Subcutaneous abdominal adipose tissue (tissue), 5 donors: ENCODE data around the gene LRRIQ1.

ENCODE experiments used
- H3K27ac ChIP-seq: one replicate; pipeline ENCODE4 v1.7.0; 2013; ENCODE audit warnings: low read depth, mild to moderate bottlenecking, inconsistent platforms, low read length, moderate library complexity
- H3K27me3 ChIP-seq, 5 donors: one replicate each; pipeline ENCODE4 v1.7.0; 2013; ENCODE audit warnings: low read length in 5 of 5, inconsistent platforms in 1 of 5; ENCODE audit not compliant: control insufficient read depth in 5 of 5, insufficient read depth in 4 of 5
- H3K36me3 ChIP-seq, 5 donors: one replicate each; pipeline ENCODE4 v1.7.0; 2013; ENCODE audit warnings: low read length in 5 of 5; ENCODE audit not compliant: control insufficient read depth in 5 of 5, insufficient read depth in 5 of 5
- H3K4me1 ChIP-seq, 5 donors: one replicate each; pipeline ENCODE4 v1.7.0; 2013; ENCODE audit warnings: low read length in 5 of 5, mild to moderate bottlenecking in 3 of 5, moderate library complexity in 1 of 5; ENCODE audit not compliant: control insufficient read depth in 5 of 5, insufficient read depth in 5 of 5
- H3K4me3 ChIP-seq, 5 donors: one replicate each; pipeline ENCODE4 v1.7.0; 2013; ENCODE audit warnings: low read length in 5 of 5, low read depth in 1 of 5
- H3K9ac ChIP-seq, 5 donors: one replicate each; pipeline ENCODE4 v1.7.0; 2013; ENCODE audit warnings: low read length in 5 of 5, mild to moderate bottlenecking in 4 of 5, moderate library complexity in 3 of 5
- H3K9me3 ChIP-seq, 5 donors: one replicate each; pipeline ENCODE4 v1.7.0; 2013; ENCODE audit warnings: low read length in 5 of 5; ENCODE audit not compliant: control insufficient read depth in 5 of 5
- donor health status: healthy.
- donor health status: healthy.
- donor health status: healthy.
- donor health status: healthy.
- donor health status: healthy.

The LRRIQ1 gene

GRCh38 chr12:85278598-85279448 lies 242.7 kb downstream of the LRRIQ1 start:
- H3K9me3 ChIP-seq, result peaks cover 0 to 13% (median 6%) of the 10 kb centered on the region in 5 donors
- no peaks in the 10 kb centered on the region for H3K36me3 ChIP-seq
- H3K4me3 ChIP-seq, result peak overlapping the region in 4 of 5 donors; percentile 29 to 89 (median 78)
- H3K27me3 ChIP-seq, result peaks cover 17 to 63% (median 58%) of the 10 kb centered on the region in 5 donors
- H3K27ac ChIP-seq, result no peak overlapping the region
- H3K4me1 ChIP-seq, result peaks cover 0 to 26% (median 19%) of the 10 kb centered on the region in 5 donors
- H3K9ac ChIP-seq, result peak overlapping the region in 1 of 5 donors; percentile 56

DNA sequence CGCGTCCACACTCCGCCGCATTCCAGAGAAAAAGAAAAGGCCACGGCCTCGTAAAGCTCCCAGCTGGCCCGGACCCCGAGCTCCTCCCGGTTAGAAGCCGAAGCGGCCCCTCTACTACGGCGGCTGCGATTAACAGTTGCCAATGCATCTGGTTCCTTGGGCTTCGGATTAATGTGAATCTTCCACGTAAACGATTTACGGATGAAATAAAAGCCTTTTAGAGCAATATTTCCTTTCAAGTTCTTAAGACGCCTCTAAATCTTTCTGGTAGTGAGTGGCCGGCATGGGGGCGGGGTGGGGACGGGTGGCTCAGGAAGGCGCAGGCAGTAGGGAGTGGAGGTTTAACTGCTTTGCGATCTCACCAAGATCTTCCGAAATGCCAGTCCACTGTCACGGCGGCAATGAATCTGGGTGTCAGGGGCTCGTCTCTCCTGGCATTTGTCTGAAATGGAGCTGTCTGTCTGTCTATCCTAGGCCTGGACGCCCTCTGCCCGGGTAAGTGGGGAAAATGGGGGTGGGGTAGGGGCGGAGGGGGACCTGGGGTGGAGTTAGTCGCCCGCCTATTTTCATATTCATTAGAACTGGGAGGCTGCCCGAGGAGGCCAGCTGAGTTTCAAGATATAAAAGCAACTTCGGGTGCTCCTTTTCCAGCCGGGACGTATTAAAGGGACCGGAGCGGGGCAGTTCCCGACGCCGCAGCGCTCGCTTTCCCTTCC lies 243.5 kb downstream of the LRRIQ1 start:
- peak overlapping the region in 2 of 5 donors; percentile 14 to 56 for H3K9ac ChIP-seq
- H3K9me3 ChIP-seq, result peaks cover 0 to 13% (median 6%) of the 10 kb centered on the region in 5 donors
- no peaks in the 10 kb centered on the region for H3K36me3 ChIP-seq
- H3K4me1 ChIP-seq, result peaks cover 0 to 26% (median 19%) of the 10 kb centered on the region in 5 donors
- peak overlapping the region; percentile 69 to 89 (median 74) for H3K4me3 ChIP-seq
- peaks cover 14 to 58% (median 53%) of the 10 kb centered on the region in 5 donors for H3K27me3 ChIP-seq
- H3K27ac ChIP-seq, result peak overlapping the region; percentile 82

DNA sequence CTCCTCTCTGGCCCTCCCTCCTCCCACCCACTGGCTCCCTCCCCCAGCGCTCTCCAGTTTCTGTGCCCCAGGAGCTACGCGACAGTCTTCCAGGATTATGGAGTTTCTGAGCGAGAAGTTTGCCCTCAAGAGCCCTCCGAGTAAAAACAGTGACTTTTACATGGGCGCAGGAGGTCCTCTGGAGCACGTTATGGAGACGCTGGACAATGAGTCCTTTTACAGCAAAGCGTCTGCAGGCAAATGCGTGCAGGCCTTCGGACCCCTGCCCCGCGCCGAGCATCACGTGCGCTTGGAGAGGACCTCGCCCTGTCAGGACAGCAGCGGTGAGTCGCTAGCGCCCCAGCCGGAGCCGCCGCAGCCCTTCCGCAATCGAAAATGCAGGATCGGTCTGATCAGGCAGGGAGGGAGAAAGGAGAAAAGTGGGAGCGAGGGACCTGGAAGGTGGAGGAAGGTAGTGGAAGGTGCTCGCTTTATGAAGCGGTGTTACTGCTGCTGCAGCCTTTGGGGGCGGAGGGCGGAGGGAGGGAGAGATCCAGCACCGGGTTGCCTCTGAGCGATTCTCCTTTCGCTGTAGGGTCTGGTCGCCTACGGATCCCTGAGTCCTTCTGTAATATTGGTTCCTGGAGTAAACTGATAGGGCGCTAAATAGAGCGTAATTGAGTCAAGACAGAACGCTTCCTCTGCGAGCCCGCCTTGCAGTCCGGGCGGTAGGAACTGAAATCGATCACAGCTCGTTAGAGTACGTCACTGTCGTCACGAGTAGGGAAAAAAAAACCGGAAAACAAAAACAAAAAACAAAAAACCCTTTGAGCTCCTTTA lies 244.2 kb downstream of the LRRIQ1 start, which contains the start of gene ALX1:
Gene ALX1 (plus strand): TSS at position 56 of the 819 bp plus-strand sequence. CDS start 42 bp downstream, at position 98.
- H3K4me3 ChIP-seq, result peak within 1 kb of the TSS; percentile 73 to 89 (median 75)
- peak within 1 kb of the TSS; percentile 82 for H3K27ac ChIP-seq
- H3K9ac ChIP-seq, result peak within 1 kb of the TSS; percentile 14 to 63 (median 39)
- H3K36me3 ChIP-seq, result no peaks in the 10 kb centered on the region
- peaks cover 0 to 26% (median 19%) of the 10 kb centered on the region in 5 donors for H3K4me1 ChIP-seq
- peaks cover 14 to 56% (median 50%) of the 10 kb centered on the region in 5 donors for H3K27me3 ChIP-seq
- peaks cover 0 to 13% (median 6%) of the 10 kb centered on the region in 5 donors for H3K9me3 ChIP-seq

- H3K9ac ChIP-seq, result peak overlapping the region in 2 of 5 donors; percentile 14 to 34
- H3K4me3 ChIP-seq, result peak overlapping the region; percentile 73 to 89 (median 75)
- H3K27ac ChIP-seq, result peak overlapping the region; percentile 82
- no peaks in the 10 kb centered on the region for H3K36me3 ChIP-seq
- H3K9me3 ChIP-seq, result peaks cover 0 to 13% (median 6%) of the 10 kb centered on the region in 5 donors
- H3K27me3 ChIP-seq, result peaks cover 14 to 54% (median 47%) of the 10 kb centered on the region in 5 donors
- H3K4me1 ChIP-seq, result peaks cover 0 to 26% (median 19%) of the 10 kb centered on the region in 5 donors
Measured at GRCh38 chr12:85280984-85281630, 245.0 kb downstream of the LRRIQ1 start.

DNA sequence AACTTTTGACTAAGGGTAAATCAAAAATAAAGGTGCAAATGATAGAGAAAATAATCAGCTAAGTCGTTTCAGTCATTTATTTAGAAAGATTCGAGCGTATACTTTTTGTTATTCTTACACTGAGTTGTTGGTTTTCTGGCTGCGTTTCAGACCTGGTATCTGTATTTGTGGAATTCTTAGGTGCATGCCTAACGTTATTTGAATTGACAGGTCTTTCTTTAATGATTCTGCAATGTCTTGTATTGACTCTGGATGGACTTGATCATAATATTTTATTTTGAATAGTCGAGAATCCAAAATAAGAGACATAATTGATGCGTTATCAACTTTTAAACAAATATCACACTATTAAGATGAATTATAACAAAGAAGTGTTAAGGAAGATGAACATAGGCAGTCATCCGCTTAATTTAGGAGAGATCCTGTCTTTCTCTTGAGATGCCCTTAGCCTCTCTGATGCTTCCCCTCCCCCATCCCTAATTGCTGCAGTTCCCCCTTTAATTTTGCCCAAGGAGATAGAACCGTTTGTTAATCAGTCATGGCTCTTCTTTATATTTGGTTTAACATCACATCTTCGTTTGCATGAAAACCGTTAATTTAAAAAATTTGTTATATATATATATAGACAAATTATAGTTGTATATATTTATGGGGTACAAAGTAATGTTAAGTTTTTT lies 245.6 kb downstream of the LRRIQ1 start:
- no peak overlapping the region for H3K4me3 ChIP-seq
- H3K27ac ChIP-seq, result peak overlapping the region; percentile 82
- peaks cover 14 to 51% (median 42%) of the 10 kb centered on the region in 5 donors for H3K27me3 ChIP-seq
- H3K9me3 ChIP-seq, result peaks cover 0 to 13% (median 6%) of the 10 kb centered on the region in 5 donors
- no peaks in the 10 kb centered on the region for H3K36me3 ChIP-seq
- peaks cover 0 to 26% (median 19%) of the 10 kb centered on the region in 5 donors for H3K4me1 ChIP-seq
- no peak overlapping the region for H3K9ac ChIP-seq

DNA sequence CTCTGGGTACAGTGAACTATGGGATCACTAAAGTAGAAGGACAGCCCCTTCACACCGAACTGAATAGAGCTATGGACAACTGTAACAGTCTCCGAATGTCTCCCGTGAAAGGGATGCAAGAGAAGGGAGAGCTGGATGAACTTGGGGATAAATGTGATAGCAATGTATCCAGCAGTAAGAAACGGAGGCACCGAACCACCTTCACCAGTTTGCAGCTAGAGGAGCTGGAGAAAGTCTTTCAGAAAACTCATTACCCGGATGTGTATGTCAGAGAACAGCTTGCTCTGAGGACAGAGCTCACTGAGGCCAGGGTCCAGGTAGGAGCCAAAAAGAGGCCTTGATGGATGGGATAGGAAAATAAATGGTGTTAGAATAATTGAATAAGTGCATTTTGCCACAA lies 247.4 kb downstream of the LRRIQ1 start:
- H3K27me3 ChIP-seq, result peaks cover 10 to 42% (median 30%) of the 10 kb centered on the region in 5 donors
- H3K4me1 ChIP-seq, result peaks cover 0 to 26% (median 19%) of the 10 kb centered on the region in 5 donors
- no peak overlapping the region for H3K27ac ChIP-seq
- H3K9ac ChIP-seq, result no peak overlapping the region
- H3K36me3 ChIP-seq, result no peaks in the 10 kb centered on the region
- H3K4me3 ChIP-seq, result no peak overlapping the region
- H3K9me3 ChIP-seq, result peaks cover 0 to 4% (median 0%) of the 10 kb centered on the region in 5 donors
